ENCODE results near the gene NUDC. TPM values are rescaled to one million over a fixed set of nuclear protein-coding genes. Genes with fewer than 3 reads are reported as not detected.
A peak's percentile ranks its signal among the peaks of the same experiment; 100 is the strongest.
"Not testable (repeated sequence)": the region's sequence is repeated elsewhere in the genome, so short reads cannot be mapped to it uniquely, and the experiment has no call there.

Gene NUDC
- total RNA-seq, 1 donor from 2014 or later: 133 TPM

DNA sequence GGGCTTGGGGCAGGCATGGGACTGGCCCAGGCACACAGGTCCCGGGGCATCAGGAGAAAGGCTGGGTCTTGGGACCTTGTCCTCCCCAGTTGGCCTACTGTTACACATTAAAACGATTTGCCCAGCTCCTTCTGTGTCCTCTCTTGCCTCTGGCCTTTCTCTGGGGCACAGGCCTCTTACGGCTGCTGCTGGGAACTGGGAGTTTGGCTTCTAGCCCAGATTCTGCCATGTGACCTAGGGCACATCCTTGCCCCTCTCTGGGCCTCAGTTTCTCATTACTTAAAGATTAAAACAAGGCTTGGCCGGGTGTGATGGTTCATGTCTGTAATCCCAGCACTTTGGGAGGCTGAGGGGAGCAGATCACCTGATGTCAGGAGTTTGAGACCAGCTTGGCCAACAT lies 24.7 kb downstream of the NUDC start:
- H3K27ac Mint-ChIP-seq: no peak overlapping the region
- no peaks in the 10 kb centered on the region for H3K4me1 Mint-ChIP-seq (ENCODE audit: low read depth)
- no peak overlapping the region for H3K4me3 Mint-ChIP-seq (ENCODE audit: low read depth)

DNA sequence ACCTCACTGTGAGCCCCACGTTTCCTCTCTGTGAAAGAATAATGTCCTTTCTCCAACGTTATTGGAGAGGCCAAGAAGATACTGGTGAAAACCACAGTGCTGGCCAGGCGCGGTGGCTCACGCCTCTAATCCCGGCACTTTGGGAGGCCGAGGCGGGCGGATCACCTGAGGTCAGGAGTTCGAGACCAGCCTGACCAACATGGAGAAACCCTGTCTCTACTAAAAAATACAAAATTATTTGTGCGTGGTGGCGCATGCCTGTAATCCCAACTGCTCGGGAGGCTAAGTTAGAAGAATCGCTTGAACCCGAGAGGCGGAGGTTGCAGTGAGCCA lies 27.1 kb downstream of the NUDC start:
- H3K4me3 Mint-ChIP-seq (ENCODE audit: low read depth); H3K27me3 Mint-ChIP-seq (ENCODE audit: low read depth); intact Hi-C loops (cut with micrococcal nuclease); H3K27ac Mint-ChIP-seq; H3K9me3 Mint-ChIP-seq; DNase-seq (ENCODE audit: low spot score); H3K4me1 Mint-ChIP-seq (ENCODE audit: low read depth): not testable (repeated sequence)
- peaks cover 20% of the 10 kb centered on the region for H3K36me3 Mint-ChIP-seq (ENCODE audit: low read depth)

More for the DNA sequence above, 24.7 kb downstream of the NUDC start:
- intact Hi-C loops (cut with micrococcal nuclease): no loop called here
- H3K36me3 Mint-ChIP-seq (ENCODE audit: low read depth): peaks cover 41% of the 10 kb centered on the region
- DNase-seq (ENCODE audit: low spot score): no peak
- no peaks in the 10 kb centered on the region for H3K27me3 Mint-ChIP-seq (ENCODE audit: low read depth)
- H3K9me3 Mint-ChIP-seq: no peaks in the 10 kb centered on the region

DNA sequence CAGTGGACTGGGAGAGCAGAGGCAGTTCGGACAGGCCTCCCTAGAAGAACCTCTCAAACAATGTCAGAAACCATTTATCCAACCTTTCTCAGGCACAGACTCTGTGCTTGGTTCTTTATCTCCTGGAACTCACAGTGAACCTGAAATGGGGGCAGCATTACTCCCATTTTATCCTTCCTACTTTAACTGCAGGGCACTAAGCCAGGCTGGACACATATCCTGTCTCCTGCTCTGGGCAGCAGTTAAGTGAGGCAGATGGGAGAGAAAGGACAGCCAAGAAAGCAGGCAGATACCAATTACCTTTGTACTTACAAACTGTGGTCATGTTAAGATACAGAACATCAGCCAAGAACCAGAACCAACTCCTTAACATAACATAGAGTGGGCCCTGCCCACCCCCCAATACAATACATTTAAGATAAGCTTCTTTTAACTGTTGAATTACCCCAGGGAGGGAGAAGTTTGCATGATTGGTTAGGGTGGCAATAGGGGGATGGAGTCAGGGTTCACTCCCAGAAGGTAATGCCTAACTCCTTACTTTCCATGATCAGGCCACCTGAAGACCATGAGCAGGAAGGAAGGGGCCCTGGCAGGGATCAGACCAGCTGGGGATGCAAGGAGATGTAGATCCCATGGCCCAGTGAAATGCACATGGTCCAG lies 27.9 kb downstream of the NUDC start:
- Mint-ChIP-seq H3K4me3 (ENCODE audit: low read depth) (no peak overlapping the region), H3K4me1 (ENCODE audit: low read depth) (no peaks in the 10 kb centered on the region), H3K9me3 (no peaks in the 10 kb centered on the region), H3K27ac (no peak overlapping the region), H3K27me3 (ENCODE audit: low read depth) (peaks cover 2% of the 10 kb centered on the region), H3K36me3 (ENCODE audit: low read depth) (peaks cover 18% of the 10 kb centered on the region)
- DNase-seq (ENCODE audit: low spot score): no peak
- intact Hi-C loops (cut with micrococcal nuclease): no loop called here

DNA sequence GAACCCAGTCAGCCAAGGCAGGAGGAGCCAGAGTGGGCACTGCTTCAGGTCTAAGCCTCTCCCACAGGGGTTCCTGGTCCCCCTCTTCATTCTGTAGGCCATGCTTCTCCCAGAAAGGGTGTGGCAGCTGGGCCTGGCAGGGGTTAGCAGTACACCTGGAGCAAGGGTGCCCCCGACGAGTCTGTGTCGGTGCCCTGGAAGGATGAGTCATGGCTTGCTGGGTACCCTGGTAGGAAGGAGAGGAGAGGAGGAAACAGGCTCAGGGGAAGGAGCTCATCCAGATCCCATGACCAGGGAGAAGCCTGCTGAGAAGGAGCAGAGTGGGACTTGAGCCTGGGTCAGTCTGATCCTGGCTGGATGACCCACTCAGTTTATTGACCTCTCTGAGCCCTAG lies 28.4 kb downstream of the NUDC start:
- peaks cover 16% of the 10 kb centered on the region for H3K36me3 Mint-ChIP-seq (ENCODE audit: low read depth)
- H3K27ac Mint-ChIP-seq: no peak overlapping the region
- no peak overlapping the region for H3K4me3 Mint-ChIP-seq (ENCODE audit: low read depth)
- no peaks in the 10 kb centered on the region for H3K9me3 Mint-ChIP-seq
- H3K27me3 Mint-ChIP-seq (ENCODE audit: low read depth): peaks cover 2% of the 10 kb centered on the region
- intact Hi-C loops (cut with micrococcal nuclease): no loop called here
- H3K4me1 Mint-ChIP-seq (ENCODE audit: low read depth): no peaks in the 10 kb centered on the region
- no peak for DNase-seq (ENCODE audit: low spot score)

DNA sequence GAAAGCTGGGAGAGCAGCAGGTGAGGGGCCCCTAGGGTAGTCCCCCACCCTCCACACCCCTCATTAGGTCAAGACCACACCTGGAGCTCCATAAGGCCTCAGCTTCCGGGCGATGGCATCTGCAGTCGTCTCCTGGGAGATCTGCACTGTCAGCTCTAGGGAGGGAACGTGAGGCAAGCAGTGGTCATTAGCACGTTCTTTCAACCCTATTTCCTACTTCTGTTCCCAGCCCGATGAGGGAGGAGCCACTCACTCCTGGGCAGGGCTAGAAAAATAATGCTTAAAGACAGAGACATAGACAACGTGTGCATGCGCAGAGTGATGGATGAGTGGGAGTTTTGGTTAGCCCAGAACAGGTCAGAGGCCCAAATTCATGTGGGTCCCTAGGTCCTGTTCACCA lies 29.1 kb downstream of the NUDC start:
- H3K4me1 Mint-ChIP-seq (ENCODE audit: low read depth): no peaks in the 10 kb centered on the region
- H3K4me3 Mint-ChIP-seq (ENCODE audit: low read depth): no peak overlapping the region
- no peak for DNase-seq (ENCODE audit: low spot score)
- H3K9me3 Mint-ChIP-seq: no peaks in the 10 kb centered on the region
- intact Hi-C loops (cut with micrococcal nuclease): no loop called here
- no peak overlapping the region for H3K27ac Mint-ChIP-seq
- peaks cover 2% of the 10 kb centered on the region for H3K27me3 Mint-ChIP-seq (ENCODE audit: low read depth)
- H3K36me3 Mint-ChIP-seq (ENCODE audit: low read depth): peaks cover 10% of the 10 kb centered on the region

DNA sequence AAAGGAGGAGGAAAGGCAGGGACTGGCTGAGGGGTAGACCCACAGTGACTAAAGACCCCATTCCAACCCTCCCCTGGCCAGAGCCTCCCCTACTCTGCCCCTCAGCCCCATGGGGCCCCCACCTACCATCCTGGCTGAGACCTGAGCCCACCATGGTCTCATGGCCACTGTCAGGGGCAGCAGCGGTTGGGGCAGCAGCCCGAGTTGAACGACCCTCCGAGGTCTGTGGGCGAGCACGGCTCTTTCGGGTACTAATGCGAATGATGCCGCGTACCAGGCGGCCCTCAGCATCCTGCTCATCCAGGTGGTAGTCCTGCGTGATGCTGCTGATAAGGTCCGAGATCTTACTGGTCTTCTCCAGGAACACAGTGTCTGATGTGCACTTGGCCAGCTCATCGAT lies 29.7 kb downstream of the NUDC start:
- Mint-ChIP-seq H3K4me1 (ENCODE audit: low read depth) (no peaks in the 10 kb centered on the region), H3K4me3 (ENCODE audit: low read depth) (no peak overlapping the region), H3K27me3 (ENCODE audit: low read depth) (peaks cover 3% of the 10 kb centered on the region), H3K27ac (no peak overlapping the region), H3K36me3 (ENCODE audit: low read depth) (peaks cover 4% of the 10 kb centered on the region), H3K9me3 (no peaks in the 10 kb centered on the region)
- no peak for DNase-seq (ENCODE audit: low spot score)
- intact Hi-C loops (cut with micrococcal nuclease): no loop called here

DNA sequence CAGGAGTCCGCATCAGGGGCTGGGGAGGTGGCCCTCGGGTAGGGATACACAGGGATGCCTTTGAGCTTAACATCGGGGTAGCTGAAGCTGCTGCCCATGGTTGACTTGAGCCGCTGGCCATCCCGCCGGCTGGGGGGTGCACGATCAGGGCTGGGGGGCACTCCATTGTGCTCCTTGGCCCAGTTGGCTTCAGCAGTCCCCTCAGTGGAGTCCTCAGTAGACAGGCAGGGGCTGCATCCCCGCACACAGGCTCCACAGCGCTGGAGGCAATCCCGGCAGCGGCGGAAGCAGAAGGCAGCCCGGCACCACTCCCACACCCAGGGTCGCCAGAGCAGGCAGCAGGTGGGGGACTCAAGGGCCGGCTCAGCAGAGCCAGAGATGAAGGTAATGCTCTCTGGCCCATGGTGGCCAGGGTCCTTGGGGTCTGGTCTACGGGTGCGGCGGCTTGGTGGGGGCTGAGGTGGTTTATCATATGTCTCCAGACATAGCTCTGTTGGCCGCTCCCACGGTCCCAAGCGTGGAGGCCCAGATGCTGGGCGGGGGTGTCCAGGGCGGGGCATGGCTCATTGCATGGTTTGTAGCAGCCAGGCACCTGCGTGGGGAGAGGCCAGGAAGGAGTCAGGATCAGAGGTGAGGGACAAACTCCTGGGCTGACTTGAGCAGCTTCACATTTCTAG lies 30.4 kb downstream of the NUDC start:
- intact Hi-C loops (cut with micrococcal nuclease): no loop called here
- no peaks in the 10 kb centered on the region for H3K9me3 Mint-ChIP-seq
- H3K36me3 Mint-ChIP-seq (ENCODE audit: low read depth): no peaks in the 10 kb centered on the region
- peaks cover 8% of the 10 kb centered on the region for H3K27me3 Mint-ChIP-seq (ENCODE audit: low read depth)
- no peaks in the 10 kb centered on the region for H3K4me1 Mint-ChIP-seq (ENCODE audit: low read depth)
- H3K4me3 Mint-ChIP-seq (ENCODE audit: low read depth): no peak overlapping the region
- no peak overlapping the region for H3K27ac Mint-ChIP-seq
- no peak for DNase-seq (ENCODE audit: low spot score)

DNA sequence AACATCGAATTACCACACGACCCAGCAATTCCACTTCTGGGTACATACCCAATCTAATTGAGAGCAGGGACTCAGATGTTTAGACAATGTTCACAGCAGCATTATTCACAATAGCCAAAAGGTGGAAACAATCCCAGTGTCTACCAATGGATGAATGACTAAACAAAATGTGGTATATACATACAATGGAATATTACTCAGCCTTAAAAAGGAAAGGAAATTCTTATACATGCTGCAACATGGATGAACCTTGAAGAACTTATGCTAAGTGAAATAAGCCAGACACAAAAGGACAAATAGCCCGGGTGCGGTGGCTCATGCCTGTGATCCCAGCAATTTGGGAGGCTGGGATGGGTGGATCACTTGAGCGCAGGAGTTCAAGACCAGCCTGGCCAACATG lies 31.8 kb downstream of the NUDC start:
- no peaks in the 10 kb centered on the region for H3K4me1 Mint-ChIP-seq (ENCODE audit: low read depth)
- intact Hi-C loops (cut with micrococcal nuclease): no loop called here
- H3K36me3 Mint-ChIP-seq (ENCODE audit: low read depth): no peaks in the 10 kb centered on the region
- DNase-seq (ENCODE audit: low spot score): no peak
- no peak overlapping the region for H3K27ac Mint-ChIP-seq
- no peaks in the 10 kb centered on the region for H3K9me3 Mint-ChIP-seq
- H3K27me3 Mint-ChIP-seq (ENCODE audit: low read depth): peaks cover 15% of the 10 kb centered on the region
- H3K4me3 Mint-ChIP-seq (ENCODE audit: low read depth): no peak overlapping the region

DNA sequence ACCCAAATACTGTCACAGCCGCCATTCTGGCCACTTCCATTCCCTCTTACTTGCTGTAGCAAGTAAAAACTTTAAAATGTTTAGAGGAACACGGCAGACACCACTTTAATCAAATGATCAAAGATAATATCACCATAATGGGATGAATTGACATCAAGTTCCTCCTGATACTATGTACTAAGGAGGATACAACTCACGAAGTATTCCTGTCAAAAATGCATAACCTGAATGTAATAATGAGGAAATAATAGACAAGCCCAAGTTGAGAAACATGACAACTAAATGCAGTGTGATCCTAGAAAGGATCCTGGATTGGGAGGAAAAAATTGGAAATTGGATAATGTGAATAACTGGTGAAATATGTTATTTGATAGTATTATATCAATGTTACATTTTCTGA lies 34.8 kb downstream of the NUDC start:
- H3K4me3 Mint-ChIP-seq (ENCODE audit: low read depth): no peak overlapping the region
- H3K27ac Mint-ChIP-seq: no peak overlapping the region
- no peaks in the 10 kb centered on the region for H3K36me3 Mint-ChIP-seq (ENCODE audit: low read depth)
- H3K27me3 Mint-ChIP-seq (ENCODE audit: low read depth): peaks cover 34% of the 10 kb centered on the region
- intact Hi-C loops (cut with micrococcal nuclease): no loop called here
- H3K9me3 Mint-ChIP-seq: no peaks in the 10 kb centered on the region
- H3K4me1 Mint-ChIP-seq (ENCODE audit: low read depth): peaks cover 5% of the 10 kb centered on the region
- no peak for DNase-seq (ENCODE audit: low spot score)

DNA sequence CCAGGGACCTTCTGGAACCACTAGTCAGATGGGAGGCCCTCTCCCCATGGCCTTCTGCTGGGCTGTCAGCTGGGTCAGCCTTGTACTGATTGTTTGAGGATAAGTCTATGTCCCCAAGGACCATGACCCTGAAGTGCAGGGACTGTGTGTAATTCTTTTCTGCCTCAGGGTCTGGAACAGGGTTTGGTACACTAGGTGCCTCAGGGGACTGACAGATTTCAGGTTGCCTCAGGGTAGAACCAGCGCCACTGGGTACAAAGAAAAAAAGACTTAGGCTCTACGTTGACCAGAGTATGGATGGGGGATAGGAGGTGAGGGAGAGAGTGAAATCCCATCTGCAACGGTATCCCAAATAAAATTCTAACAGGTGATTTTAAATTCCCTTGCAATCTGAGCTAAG lies 35.8 kb downstream of the NUDC start:
- Mint-ChIP-seq H3K36me3 (ENCODE audit: low read depth) (no peaks in the 10 kb centered on the region), H3K27ac (no peak overlapping the region), H3K9me3 (no peaks in the 10 kb centered on the region), H3K4me3 (ENCODE audit: low read depth) (no peak overlapping the region), H3K27me3 (ENCODE audit: low read depth) (peaks cover 43% of the 10 kb centered on the region), H3K4me1 (ENCODE audit: low read depth) (peaks cover 5% of the 10 kb centered on the region)
- no peak for DNase-seq (ENCODE audit: low spot score)
- intact Hi-C loops (cut with micrococcal nuclease): no loop called here

DNA sequence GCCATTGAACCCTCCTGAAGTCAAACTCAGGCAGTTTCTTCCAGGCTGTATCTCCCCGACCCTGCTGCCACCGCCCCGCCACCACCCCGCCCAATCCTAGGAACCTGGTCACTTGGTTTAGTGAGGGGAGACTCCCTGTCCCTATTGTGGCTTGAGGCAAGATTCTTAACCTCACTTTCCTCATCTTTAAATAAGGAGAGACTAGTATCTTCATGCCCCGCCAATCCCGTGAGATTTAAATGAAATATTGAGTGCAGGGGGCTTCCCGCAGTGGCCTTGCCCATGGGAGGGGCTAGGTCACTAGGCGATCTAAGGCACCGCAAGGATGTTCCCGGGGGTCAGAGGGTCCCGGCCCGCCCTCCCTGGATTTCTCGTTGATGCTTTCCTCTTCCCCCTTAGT lies 37.7 kb downstream of the NUDC start:
- Mint-ChIP-seq H3K4me1 (ENCODE audit: low read depth) (peaks cover 5% of the 10 kb centered on the region), H3K9me3 (no peaks in the 10 kb centered on the region), H3K27ac (no peak overlapping the region), H3K27me3 (ENCODE audit: low read depth) (peaks cover 50% of the 10 kb centered on the region), H3K36me3 (ENCODE audit: low read depth) (no peaks in the 10 kb centered on the region), H3K4me3 (ENCODE audit: low read depth) (no peak overlapping the region)
- intact Hi-C loops (cut with micrococcal nuclease): no loop called here
- no peak for DNase-seq (ENCODE audit: low spot score)

DNA sequence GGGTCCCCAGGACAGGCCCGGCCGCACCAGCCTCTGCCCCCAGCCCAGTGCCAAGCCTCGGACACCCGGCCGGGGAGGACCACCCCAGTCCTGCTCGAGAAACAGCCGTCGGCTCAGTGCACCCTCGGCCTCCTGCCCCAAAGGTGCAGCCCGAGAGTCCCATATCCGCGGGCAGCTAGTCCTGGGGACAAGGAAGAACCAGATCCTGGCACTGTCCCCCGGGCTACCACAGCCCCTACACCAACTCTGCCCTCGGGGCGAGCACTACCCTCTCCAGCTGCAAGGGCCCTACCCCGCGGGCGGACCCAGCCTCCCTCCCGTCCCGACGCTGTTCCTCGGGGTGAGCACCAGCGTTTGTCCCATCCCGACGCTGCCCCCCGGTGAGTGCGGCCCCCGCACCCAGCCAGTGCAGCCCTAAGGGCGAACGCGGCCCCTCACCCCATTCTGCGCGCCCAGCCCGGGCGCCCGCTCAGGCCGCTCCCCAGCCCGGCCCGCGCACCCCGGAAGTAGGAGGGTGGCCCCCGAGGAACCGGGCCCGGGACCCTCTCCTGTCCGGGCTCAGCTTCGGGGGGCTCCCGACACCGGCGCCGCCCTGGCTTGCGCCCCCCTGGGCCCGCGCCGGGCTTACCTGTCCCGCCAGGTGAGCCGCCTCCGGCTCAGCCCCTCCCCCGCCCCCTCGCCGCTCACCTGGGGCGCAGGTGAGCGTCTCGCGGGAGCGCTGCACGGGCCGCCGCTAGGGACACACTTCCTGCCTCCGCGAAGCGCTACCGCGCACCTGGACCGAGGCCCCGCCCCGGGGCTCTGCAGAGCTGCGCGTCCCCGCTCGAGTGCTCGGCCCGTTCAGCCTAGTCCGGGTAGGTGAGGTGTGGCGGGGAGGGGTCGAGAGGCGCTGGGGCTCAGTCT lies 38.4 kb downstream of the NUDC start, which contains the start of gene KDF1:
KDF1 (minus strand) TSS at position 747 of the 903 bp plus-strand sequence. CDS start 8,088 bp downstream, outside the sequence.
- intact Hi-C loops (cut with micrococcal nuclease): no loop called here
- DNase-seq (ENCODE audit: low spot score): peak; percentile 12
- peak within 1 kb of the TSS; percentile 62 for H3K4me3 Mint-ChIP-seq (ENCODE audit: low read depth)
- H3K4me1 Mint-ChIP-seq (ENCODE audit: low read depth): peaks cover 5% of the 10 kb centered on the region
- H3K27ac Mint-ChIP-seq: no peak within 1 kb of the TSS
- H3K9me3 Mint-ChIP-seq: no peaks in the 10 kb centered on the region
- H3K27me3 Mint-ChIP-seq (ENCODE audit: low read depth): peaks cover 50% of the 10 kb centered on the region
- H3K36me3 Mint-ChIP-seq (ENCODE audit: low read depth): no peaks in the 10 kb centered on the region

DNA sequence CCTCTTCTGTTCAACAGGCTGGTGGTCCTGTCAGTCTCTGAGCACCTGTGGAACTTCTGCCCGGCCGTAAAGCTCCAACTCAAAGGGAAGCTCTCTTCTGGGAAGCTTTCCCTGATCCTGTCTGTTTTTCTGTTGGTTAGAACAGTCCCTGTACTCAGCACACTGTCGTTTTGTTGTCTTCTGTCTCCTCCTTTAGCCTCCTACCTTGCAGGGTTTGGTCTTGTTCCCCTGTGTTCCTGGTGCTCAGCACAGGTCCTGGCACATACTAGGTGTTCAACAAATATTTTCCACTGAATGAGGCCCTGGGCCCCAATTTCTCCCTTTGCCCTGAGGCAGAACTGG lies 39.1 kb downstream of the NUDC start:
- Mint-ChIP-seq H3K27me3 (ENCODE audit: low read depth) (peaks cover 50% of the 10 kb centered on the region), H3K9me3 (no peaks in the 10 kb centered on the region), H3K4me1 (ENCODE audit: low read depth) (peaks cover 5% of the 10 kb centered on the region), H3K36me3 (ENCODE audit: low read depth) (no peaks in the 10 kb centered on the region), H3K4me3 (ENCODE audit: low read depth) (peak overlapping the region; percentile 62), H3K27ac (no peak overlapping the region)
- no peak for DNase-seq (ENCODE audit: low spot score)
- intact Hi-C loops (cut with micrococcal nuclease): no loop called here
